Measurements from ENCODE around the gene SRPK3.
"Not testable (repeated sequence)": the region's sequence is repeated elsewhere in the genome, so short reads cannot be mapped to it uniquely, and the experiment has no call there.

The SRPK3 gene

GRCh38 chrX:153803211-153804099 lies 22.6 kb downstream of the SRPK3 start:
- DNase-seq = peak in 2 of 10 donors; percentile 53 to 77
- intact Hi-C loops (cut with DNase I) = no loop called here

DNA sequence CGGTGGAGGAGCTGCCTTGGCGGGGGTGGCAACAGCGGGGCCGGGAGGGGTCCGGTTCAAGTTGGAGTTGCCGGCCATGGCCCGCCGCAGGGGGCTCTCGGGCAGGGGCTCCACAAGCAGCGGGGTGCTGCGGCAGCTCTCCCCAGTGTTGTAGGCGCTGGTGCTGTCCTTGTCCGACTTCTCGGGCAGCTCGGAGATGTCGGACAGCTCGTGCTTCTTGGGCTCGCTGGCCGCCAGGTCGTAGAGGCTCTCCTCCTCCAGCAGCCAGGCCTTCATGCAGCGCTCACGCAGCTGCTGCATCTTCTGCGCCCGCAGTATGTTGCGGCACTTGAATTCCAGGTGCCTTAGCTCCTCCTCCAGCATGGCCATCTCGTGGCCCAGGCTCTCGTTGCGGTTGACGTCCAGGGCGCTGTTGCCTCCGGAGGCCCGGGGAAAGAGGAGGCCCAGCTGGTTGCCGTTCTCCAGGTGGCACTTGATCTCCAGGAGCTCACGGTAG lies 23.3 kb downstream of the SRPK3 start:
- peak in 2 of 10 donors; percentile 57 to 76 for DNase-seq
- intact Hi-C loops (cut with DNase I) = no loop called here

DNA sequence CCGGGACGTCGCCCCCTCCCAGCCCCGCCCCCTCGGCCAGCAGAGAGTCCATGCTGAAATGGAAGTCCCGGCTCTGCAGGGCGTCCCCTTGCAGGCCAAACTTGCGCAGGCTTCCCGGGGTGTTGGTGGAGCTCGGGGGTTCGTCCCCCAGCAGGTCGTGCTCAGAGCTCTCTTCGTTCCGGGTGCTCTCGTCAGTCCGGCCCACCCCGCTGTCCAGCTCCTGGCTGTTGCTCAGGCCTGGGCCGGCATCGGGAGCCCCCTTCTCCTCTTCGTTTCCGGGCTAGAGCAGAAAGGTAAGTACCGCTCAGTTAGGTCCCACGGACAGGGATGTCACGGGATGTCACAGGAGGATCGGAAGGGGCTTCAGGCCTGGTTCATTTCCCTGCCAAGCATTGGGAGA lies 23.8 kb downstream of the SRPK3 start:
- peak in 1 of 10 donors; percentile 67 for DNase-seq
- intact Hi-C loops (cut with DNase I) = no loop called here

DNA sequence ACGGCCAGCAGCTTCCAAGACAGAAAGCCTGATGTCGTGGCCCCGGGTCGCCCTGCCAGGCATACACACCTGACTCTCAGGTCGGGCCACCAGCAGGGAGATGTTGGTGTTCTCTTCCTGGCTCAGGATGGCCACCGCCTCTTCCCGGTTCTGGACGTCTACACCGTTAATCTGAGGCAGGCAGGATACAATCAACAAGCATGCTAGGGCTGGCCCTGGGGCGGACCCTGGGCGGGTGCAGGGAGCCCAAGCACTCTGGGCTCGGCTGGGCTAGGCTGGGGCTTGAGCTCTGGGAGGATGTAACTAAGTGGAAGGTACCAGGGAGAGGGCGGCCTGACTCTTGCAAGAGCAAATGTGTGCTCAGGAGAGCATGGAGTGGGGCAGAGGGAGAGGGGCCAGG lies 24.6 kb downstream of the SRPK3 start:
- peak in 2 of 10 donors; percentile 52 to 79 for DNase-seq
- intact Hi-C loops (cut with DNase I) = no loop called here

DNA sequence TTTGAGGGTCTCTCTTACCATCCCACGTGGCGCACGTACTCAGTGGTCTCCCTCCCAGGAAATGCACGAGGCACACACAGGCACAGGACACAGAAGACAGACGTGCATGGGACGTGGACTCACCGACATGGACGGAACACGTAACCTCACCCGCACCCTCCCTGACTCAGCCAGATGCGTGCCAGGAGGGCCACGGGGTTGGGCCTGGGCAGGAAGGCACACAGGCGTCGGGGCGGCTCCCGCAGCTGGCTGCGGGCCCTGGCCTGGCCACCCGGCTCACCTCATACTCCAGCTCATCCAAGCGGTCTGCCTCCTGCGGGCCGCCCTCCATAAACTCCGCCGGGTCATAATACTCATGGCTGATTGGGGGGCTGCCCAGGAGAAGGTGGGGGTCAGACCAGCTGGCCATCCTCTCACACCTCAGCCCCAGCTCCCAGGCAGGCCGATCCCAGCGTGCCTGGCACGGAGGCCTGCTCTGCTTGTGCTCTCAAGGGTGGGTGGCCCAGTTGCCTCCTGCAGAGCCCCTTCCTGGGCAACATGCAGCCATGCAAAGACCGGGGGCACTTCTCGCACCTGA lies 26.2 kb downstream of the SRPK3 start:
- peak in 1 of 10 donors; percentile 58 for DNase-seq
- intact Hi-C loops (cut with DNase I) = no loop called here

DNA sequence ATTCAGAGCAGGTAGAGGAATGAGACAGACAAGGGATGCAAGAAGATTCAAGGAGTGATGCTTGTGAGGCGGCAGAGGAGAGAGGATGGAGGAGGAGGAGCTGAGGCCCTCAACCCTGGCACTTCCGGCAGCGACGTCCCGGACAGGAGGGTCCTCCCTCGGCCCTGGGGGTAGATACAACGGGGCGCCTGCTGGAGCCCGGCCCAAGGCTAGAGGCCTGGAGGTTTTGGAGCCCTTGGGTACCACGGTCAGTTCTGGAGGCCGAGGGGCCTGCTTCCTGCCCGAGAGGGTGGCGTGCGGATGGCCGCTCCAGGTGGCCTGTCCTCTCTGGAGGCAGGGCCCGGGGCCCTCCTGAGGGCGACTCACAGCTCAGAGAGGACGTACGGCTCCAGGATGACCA lies 27.1 kb downstream of the SRPK3 start:
- peak in 2 of 10 donors; percentile 66 to 78 for DNase-seq
- intact Hi-C loops (cut with DNase I) = no loop called here

- DNase-seq = peak in 3 of 10 donors; percentile 28 to 82 (median 67)
- intact Hi-C loops (cut with DNase I) = no loop called here
Measured at GRCh38 chrX:153812220-153812619, 31.4 kb downstream of the SRPK3 start.

GRCh38 chrX:153813161-153813560 lies 32.3 kb downstream of the SRPK3 start:
- intact Hi-C loops (cut with DNase I) = no loop called here
- DNase-seq = no peak

DNA sequence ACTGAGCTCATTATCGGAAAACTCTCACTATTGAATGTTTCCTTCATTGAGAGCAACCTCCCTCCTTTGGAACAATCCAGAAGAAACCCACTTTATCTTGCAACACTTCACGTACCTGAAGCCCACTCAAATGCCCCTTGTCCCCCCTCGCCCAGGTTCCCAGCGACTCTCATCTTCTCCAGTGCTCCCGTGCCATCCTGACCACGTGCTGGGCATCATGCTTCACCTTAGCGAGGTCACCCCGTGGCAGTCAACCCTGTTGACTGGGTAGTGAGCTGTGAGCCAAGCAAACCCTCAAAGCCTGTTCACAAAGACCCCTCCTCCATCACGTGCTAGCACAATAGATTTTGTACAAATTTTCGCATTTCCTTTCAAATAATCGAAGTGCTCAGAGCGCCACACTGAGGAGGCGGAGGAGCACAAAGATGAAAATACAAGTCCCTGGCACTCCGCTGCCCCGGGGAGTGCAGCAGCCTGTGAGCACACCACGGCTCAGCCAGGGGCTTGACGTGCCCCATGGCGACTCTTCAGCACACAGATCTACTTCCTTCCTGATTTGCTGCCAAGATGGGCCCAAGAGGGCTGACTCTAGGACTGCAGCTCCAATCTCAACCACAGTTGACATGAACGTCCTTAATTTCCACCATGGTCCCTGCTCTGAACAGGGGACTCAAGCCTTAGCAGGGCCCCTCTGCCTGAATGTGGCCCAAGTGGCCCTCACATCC lies 33.9 kb downstream of the SRPK3 start:
- DNase-seq = peak in 2 of 10 donors; percentile 65 to 74
- intact Hi-C loops (cut with DNase I) = no loop called here

DNA sequence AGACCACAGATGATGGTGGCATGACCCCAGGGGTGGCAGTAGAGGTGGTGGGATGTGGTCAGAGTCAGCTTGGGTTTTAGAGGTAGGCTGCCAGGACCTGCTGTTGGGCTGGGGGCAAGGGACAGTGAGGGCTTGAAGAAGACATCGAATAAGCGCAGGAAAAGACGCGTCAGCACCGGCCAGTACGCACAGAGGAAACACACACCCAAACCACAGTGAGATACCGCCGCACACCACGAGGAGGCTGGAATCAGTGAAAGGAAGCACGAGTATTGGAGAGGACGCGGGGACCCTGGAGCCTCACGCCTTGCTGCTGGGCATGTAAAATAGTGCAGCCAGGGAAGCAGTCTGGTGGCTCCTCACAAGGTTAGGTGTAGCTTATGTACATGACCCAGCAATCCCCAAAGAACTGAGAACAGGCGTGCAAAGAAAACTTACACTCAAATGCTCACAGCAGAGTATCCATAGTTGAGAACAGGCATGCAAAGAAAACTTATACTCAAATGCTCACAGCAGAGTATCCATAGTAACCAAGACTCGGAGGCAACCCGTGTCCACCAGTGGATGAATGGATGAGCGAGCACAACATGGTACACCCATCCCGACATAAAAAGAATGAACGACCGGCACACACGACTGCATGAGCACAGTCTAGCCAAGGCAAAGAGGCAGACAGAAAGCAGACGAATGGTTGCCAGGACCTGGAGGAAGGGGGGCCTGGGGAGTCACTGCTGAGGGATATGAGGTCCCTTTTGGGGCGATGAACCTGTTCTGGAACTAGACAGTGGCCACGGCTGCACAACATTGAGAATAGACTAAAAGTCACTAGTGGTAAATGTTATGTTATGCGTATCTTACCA lies 36.2 kb downstream of the SRPK3 start:
- DNase-seq = peak in 3 of 10 donors; percentile 55 to 80 (median 63)
- intact Hi-C loops (cut with DNase I) = no loop called here

DNA sequence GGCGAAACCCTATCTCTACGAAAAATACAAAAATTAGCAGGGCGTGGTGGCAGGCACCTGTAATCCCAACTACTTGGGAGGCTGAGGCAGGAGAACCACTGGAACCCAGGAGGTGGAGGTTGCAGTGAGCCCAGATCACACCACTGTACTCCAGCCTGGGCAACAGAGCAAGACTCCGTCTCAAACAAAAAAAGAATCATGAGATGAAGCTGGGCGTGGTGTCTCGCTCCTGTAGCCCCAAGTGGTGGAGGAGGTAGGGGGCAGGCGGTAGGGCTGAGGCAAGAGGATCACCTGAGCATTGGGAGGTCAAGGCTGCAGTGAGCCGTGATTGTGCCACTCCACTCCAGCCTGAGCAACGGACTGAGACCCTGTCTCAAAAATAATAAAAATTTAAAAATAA lies 37.2 kb downstream of the SRPK3 start:
- intact Hi-C loops (cut with DNase I) = not testable (repeated sequence)

GRCh38 chrX:153818571-153819383 lies 37.9 kb downstream of the SRPK3 start:
- intact Hi-C loops (cut with DNase I) = no loop called here
- peak in 4 of 10 donors; percentile 47 to 87 (median 81) for DNase-seq

More for the DNA sequence above, 37.2 kb downstream of the SRPK3 start:
- DNase-seq = peak in 3 of 10 donors; percentile 19 to 55 (median 23)

GRCh38 chrX:153819384-153820040 lies 38.7 kb downstream of the SRPK3 start:
- intact Hi-C loops (cut with DNase I) = loop anchor here (10.0 kb wide), 1 partner anchor 65 kb away; the partner anchor contains the start of gene L1CAM
- peak in 1 of 10 donors; percentile 67 for DNase-seq

- DNase-seq = peak in 1 of 10 donors; percentile 78
- intact Hi-C loops (cut with DNase I) = loop anchor here (10.0 kb wide), 1 partner anchor 64 kb away; the partner anchor contains the start of gene L1CAM
Measured at GRCh38 chrX:153820601-153821000, 39.8 kb downstream of the SRPK3 start.

- intact Hi-C loops (cut with DNase I) = loop anchor here (10.0 kb wide), 1 partner anchor 64 kb away; the partner anchor contains the start of gene L1CAM
- peak in 1 of 10 donors; percentile 45 for DNase-seq
Measured at GRCh38 chrX:153821066-153821465, 40.2 kb downstream of the SRPK3 start.

- intact Hi-C loops (cut with DNase I) = loop anchor here (10.0 kb wide), 1 partner anchor 60 kb away; the partner anchor contains the start of gene L1CAM
- DNase-seq = no peak
Measured at GRCh38 chrX:153824348-153824747, 43.5 kb downstream of the SRPK3 start.

- intact Hi-C loops (cut with DNase I) = loop anchor here (10.0 kb wide), 1 partner anchor 60 kb away; the partner anchor contains the start of gene L1CAM
- no peak for DNase-seq
Measured at GRCh38 chrX:153825042-153825441, 44.2 kb downstream of the SRPK3 start.

DNA sequence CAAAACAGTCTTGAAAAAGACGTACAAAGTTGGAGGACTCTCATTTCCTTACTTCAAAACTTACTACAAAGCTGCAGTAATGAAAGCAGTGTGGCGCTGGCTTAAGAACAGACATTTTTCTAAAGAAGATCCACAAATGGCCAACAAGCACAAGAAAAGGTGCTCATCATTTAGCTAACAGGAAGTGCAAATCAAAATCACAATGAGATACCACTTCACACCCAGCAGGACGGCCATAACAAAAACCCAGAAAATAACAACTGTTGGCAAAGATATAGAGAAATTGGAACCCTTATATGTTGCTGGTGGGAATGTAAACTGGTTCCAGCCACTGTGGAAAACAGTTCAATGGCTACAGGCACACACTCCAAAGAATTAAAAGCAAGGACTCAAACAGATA lies 46.2 kb downstream of the SRPK3 start:
- DNase-seq = no peak
- intact Hi-C loops (cut with DNase I) = loop anchor here (10.0 kb wide), 1 partner anchor 58 kb away; the partner anchor contains the start of gene L1CAM

Measured in posterior cingulate gyrus (tissue), 11 donors.